Keratinocyte (primary cell): ENCODE measurements around the gene PGC. TPM values are rescaled to one million over a fixed set of nuclear protein-coding genes. Genes with fewer than 3 reads are reported as not detected.

Source experiments
- DNase-seq: peaks from one replicate; pipeline ENCODE4 v3.0.0-alpha.2; 2011; ENCODE audit warnings: low read depth, missing footprints, low spot score
- FAIRE-seq: peaks from 2 replicates; lab custom pipeline; 2011; peaks lifted over from hg19 to GRCh38; lab: Jason Lieb, UNC
- H2AFZ ChIP-seq: 2 replicates; pipeline ENCODE4 v1.6.0; 2012; ENCODE audit warnings: low read length, control low read depth, inconsistent platforms; ENCODE audit not compliant: control insufficient read depth
- H3K27ac ChIP-seq: 2 replicates; pipeline ENCODE4 v1.5.1; 2011; ENCODE audit warnings: low read length; ENCODE audit not compliant: control insufficient read depth, insufficient read depth
- H3K27me3 ChIP-seq: 3 replicates; pipeline ENCODE4 v1.6.0; 2011; ENCODE audit warnings: low read length; ENCODE audit not compliant: control insufficient read depth, insufficient read depth; ENCODE audit errors: extremely low read depth
- H3K36me3 ChIP-seq, 2 experiments: 2 replicates in 1 of 2; 3 replicates in 1 of 2; pipeline ENCODE4 v1.5.1; 2011; ENCODE audit warnings: low read length in 2 of 2, mild to moderate bottlenecking in 1 of 2; ENCODE audit not compliant: control insufficient read depth in 2 of 2, insufficient read depth in 2 of 2; ENCODE audit errors: extremely low read depth in 1 of 2
- H3K4me1 ChIP-seq: 3 replicates; pipeline ENCODE4 v1.5.1; 2011; ENCODE audit warnings: low read length; ENCODE audit not compliant: control insufficient read depth, insufficient read depth; ENCODE audit errors: extremely low read depth
- H3K4me2 ChIP-seq: 3 replicates; pipeline ENCODE4 v1.6.0; 2011; ENCODE audit warnings: low read depth, low read length; ENCODE audit not compliant: control insufficient read depth, insufficient read depth; ENCODE audit errors: extremely low read depth
- H3K4me3 ChIP-seq, 3 experiments: fragments of 200-600 bp in 1 of 3; sonication (generic) in 1 of 3; 2 replicates in 2 of 3; 3 replicates in 1 of 3; pipeline ENCODE4 v1.5.1; 2011 to 2016; ENCODE audit warnings: low read length in 3 of 3, mild to moderate bottlenecking in 3 of 3, control low read depth in 2 of 3, inconsistent platforms in 1 of 3, low read depth in 1 of 3, mixed read lengths in 1 of 3, mixed run types in 1 of 3, moderate library complexity in 1 of 3; ENCODE audit not compliant: control insufficient read depth in 2 of 3, insufficient read depth in 2 of 3; ENCODE audit errors: extremely low read depth in 1 of 3
- H3K79me2 ChIP-seq: 2 replicates; pipeline ENCODE4 v1.6.0; 2012; ENCODE audit warnings: low read length; ENCODE audit not compliant: control insufficient read depth, insufficient read depth
- H3K9ac ChIP-seq: 3 replicates; pipeline ENCODE4 v1.6.0; 2011; ENCODE audit warnings: low read length; ENCODE audit not compliant: control insufficient read depth, insufficient read depth; ENCODE audit errors: extremely low read depth
- H3K9me1 ChIP-seq: 3 replicates; pipeline ENCODE4 v1.6.0; 2011; ENCODE audit warnings: low read length; ENCODE audit not compliant: control insufficient read depth, insufficient read depth; ENCODE audit errors: extremely low read depth
- H3K9me3 ChIP-seq: 2 replicates; pipeline ENCODE4 v1.5.1; 2012; ENCODE audit warnings: low read depth, low read length; ENCODE audit not compliant: control insufficient read depth
- H4K20me1 ChIP-seq: 3 replicates; pipeline ENCODE4 v1.6.0; 2011; ENCODE audit warnings: low read length; ENCODE audit not compliant: control insufficient read depth, insufficient read depth; ENCODE audit errors: extremely low read depth
- CTCF ChIP-seq, 3 experiments: IDR thresholded peaks in 1 of 3; conservative IDR thresholded peaks in 1 of 3; optimal IDR thresholded peaks in 1 of 3; 2 replicates in 2 of 3; 3 replicates in 1 of 3; pipeline versions ENCODE3 to v1.5.1; 2011; ENCODE audit warnings: low read length in 3 of 3, mild to moderate bottlenecking in 3 of 3, moderate library complexity in 2 of 3, control low read depth in 1 of 3, inconsistent platforms in 1 of 3; ENCODE audit not compliant: insufficient read depth in 2 of 3; ENCODE audit errors: extremely low read depth in 1 of 3
- EZH2 ChIP-seq: IDR thresholded peaks from one replicate; pipeline ENCODE4 v1.6.1; 2012; ENCODE audit warnings: inconsistent platforms, mild to moderate bottlenecking, low read length, moderate library complexity
- dilution Hi-C: fragments of 300-500 bp; cut with MboI; formaldehyde crosslinking; loops from one replicate; pipeline ENCODE4 v1.7.0; 2020; ENCODE audit warnings: low sequenced_read_pairs; ENCODE audit not compliant: extremely low pct_ligation_motif_present
- polyA plus RNA-seq, 5 experiments: library from polyadenylated mRNA; depleted of rRNA in 3 of 5; stranded (reverse) in 3 of 5; stranded (forward) in 1 of 5; unstranded in 1 of 5; fragments of >200 nt; gene quantifications; 1 replicate in 1 of 5; 2 replicates in 3 of 5; 3 replicates in 1 of 5; pipeline versions ENCODE4 v1.2.1 to v1.2.3, GENCODE V29; 2011 to 2012; ENCODE audit warnings: missing spikeins in 2 of 5, low read depth in 1 of 5, low replicate concordance in 1 of 5

The PGC gene
- polyA plus RNA-seq, 1 donor (not counting 4 experiments of a cell fraction or from before 2014, with no cell fraction given), result not detected

- Histone ChIP-seq H3K79me2 (peaks cover 17% of the 10 kb centered on the region), H3K9me1 (no peaks in the 10 kb centered on the region), H2AFZ (peak overlapping the region; percentile 55), H4K20me1 (no peaks in the 10 kb centered on the region), H3K4me3 (peak overlapping the region; percentile 86 to 100 (median 97)), H3K9me3 (no peaks in the 10 kb centered on the region), H3K9ac (peak overlapping the region; percentile 52), H3K36me3 (peaks cover 12 to 16% of the 10 kb centered on the region in 2 experiments), H3K27ac (no peak overlapping the region), H3K4me2 (peak overlapping the region; percentile 98), H3K27me3 (no peaks in the 10 kb centered on the region), H3K4me1 (peaks cover 32% of the 10 kb centered on the region)
- no peak for DNase-seq
- FAIRE-seq, result no peak
- no peak for TF ChIP-seq EZH2
- TF ChIP-seq CTCF (optimal IDR thresholded peaks at IDR 0.05 in 1 of 3, IDR thresholded peaks at IDR 0.05 in 1 of 3, conservative IDR thresholded peaks at IDR 0.05 in 1 of 3; ENCODE audit: extremely low read depth in 1 of 3, insufficient read depth in 2 of 3, low read length in 3 of 3), result no peak
- dilution Hi-C loops, result no loop called here
Observed at GRCh38 chr6:41785689-41786450, 38.7 kb upstream of the PGC start.

GRCh38 chr6:41785254-41785653, 38.1 kb upstream of the PGC start:
- TF ChIP-seq EZH2 (no peak), CTCF (optimal IDR thresholded peaks at IDR 0.05 in 1 of 3, IDR thresholded peaks at IDR 0.05 in 1 of 3, conservative IDR thresholded peaks at IDR 0.05 in 1 of 3; ENCODE audit: extremely low read depth in 1 of 3, insufficient read depth in 2 of 3, low read length in 3 of 3) (no peak)
- Histone ChIP-seq H3K9ac (no peak overlapping the region), H3K27ac (no peak overlapping the region), H2AFZ (no peak overlapping the region), H4K20me1 (no peaks in the 10 kb centered on the region), H3K4me2 (peak overlapping the region; percentile 51), H3K27me3 (no peaks in the 10 kb centered on the region), H3K36me3 (peaks cover 11 to 12% of the 10 kb centered on the region in 2 experiments), H3K79me2 (peaks cover 17% of the 10 kb centered on the region), H3K9me1 (no peaks in the 10 kb centered on the region), H3K4me1 (peaks cover 34% of the 10 kb centered on the region), H3K9me3 (no peaks in the 10 kb centered on the region), H3K4me3 (no peak overlapping the region)
- DNase-seq (no peak), FAIRE-seq (no peak)
- dilution Hi-C loops, result no loop called here
